Ureter (tissue), 1 donor: ENCODE measurements around the gene MINK1. TPM values are rescaled to one million over a fixed set of nuclear protein-coding genes. Genes with fewer than 3 reads are reported as not detected.

Experiments used
- total RNA-seq: library from RNA; stranded (reverse); gene quantifications from one replicate; pipeline ENCODE4 v1.2.4, GENCODE V29; 2023
- donor health status: DM: yes; HTN: yes; CAD: no.

Gene MINK1
- total RNA-seq, 1 donor from 2014 or later = 119 TPM

Other genes starting within 250 kb of the MINK1 start
- gene SMTNL2, start 248.8 kb upstream of the MINK1 start, total RNA-seq = 2.0 TPM
- gene ALOX15, start 191.7 kb upstream of the MINK1 start, total RNA-seq = 1.2 TPM
- 56.9 TPM for gene PELP1, start 129.2 kb upstream of the MINK1 start, total RNA-seq
- 40.8 TPM for gene ARRB2, start 122.7 kb upstream of the MINK1 start, total RNA-seq
- 19.5 TPM for gene MED11, start 101.9 kb upstream of the MINK1 start, total RNA-seq
- gene ZMYND15, start 93.5 kb upstream of the MINK1 start, total RNA-seq = 1.7 TPM
- gene CXCL16, start 93.4 kb upstream of the MINK1 start, total RNA-seq = 26.8 TPM
- gene TM4SF5, start 61.5 kb upstream of the MINK1 start, total RNA-seq = not detected
- 0.89 TPM for gene VMO1, start 47.0 kb upstream of the MINK1 start, total RNA-seq
- not detected for gene GLTPD2, start 44.4 kb upstream of the MINK1 start, total RNA-seq
- gene PSMB6, start 37.2 kb upstream of the MINK1 start, total RNA-seq = 97.9 TPM
- gene PLD2, start 26.2 kb upstream of the MINK1 start, total RNA-seq = 59.1 TPM
- 4.6 TPM for gene C17orf107, start 66.2 kb downstream of the MINK1 start, total RNA-seq
- 1.2 TPM for gene CHRNE, start 69.8 kb downstream of the MINK1 start, total RNA-seq
- not detected for gene GP1BA, start 98.9 kb downstream of the MINK1 start, total RNA-seq
- gene SLC25A11, start 106.7 kb downstream of the MINK1 start, total RNA-seq = 62.0 TPM
- gene RNF167, start 106.9 kb downstream of the MINK1 start, total RNA-seq = 129 TPM
- 598 TPM for gene PFN1, start 115.2 kb downstream of the MINK1 start, total RNA-seq
- gene ENO3, start 117.8 kb downstream of the MINK1 start, total RNA-seq = 6.2 TPM
- 66.4 TPM for gene SPAG7, start 134.5 kb downstream of the MINK1 start, total RNA-seq
- 86.0 TPM for gene CAMTA2, start 154.3 kb downstream of the MINK1 start, total RNA-seq
- 1.1 TPM for gene INCA1, start 164.2 kb downstream of the MINK1 start, total RNA-seq
- 141 TPM for gene KIF1C, start 164.6 kb downstream of the MINK1 start, total RNA-seq
- 2.5 TPM for gene SLC52A1, start 202.1 kb downstream of the MINK1 start, total RNA-seq
- 9.1 TPM for gene ZFP3, start 245.1 kb downstream of the MINK1 start, total RNA-seq